DMS153 treated with DMSO at 0.1 percent for 48 hours (cell line): ENCODE results near the gene FNDC10.

ENCODE experiments used
- DNase-seq: peaks from one replicate; lab custom pipeline; 2025; ENCODE audit not compliant: unreplicated experiment; lab: John Stamatoyannopoulos, UW

Gene FNDC10

DNA sequence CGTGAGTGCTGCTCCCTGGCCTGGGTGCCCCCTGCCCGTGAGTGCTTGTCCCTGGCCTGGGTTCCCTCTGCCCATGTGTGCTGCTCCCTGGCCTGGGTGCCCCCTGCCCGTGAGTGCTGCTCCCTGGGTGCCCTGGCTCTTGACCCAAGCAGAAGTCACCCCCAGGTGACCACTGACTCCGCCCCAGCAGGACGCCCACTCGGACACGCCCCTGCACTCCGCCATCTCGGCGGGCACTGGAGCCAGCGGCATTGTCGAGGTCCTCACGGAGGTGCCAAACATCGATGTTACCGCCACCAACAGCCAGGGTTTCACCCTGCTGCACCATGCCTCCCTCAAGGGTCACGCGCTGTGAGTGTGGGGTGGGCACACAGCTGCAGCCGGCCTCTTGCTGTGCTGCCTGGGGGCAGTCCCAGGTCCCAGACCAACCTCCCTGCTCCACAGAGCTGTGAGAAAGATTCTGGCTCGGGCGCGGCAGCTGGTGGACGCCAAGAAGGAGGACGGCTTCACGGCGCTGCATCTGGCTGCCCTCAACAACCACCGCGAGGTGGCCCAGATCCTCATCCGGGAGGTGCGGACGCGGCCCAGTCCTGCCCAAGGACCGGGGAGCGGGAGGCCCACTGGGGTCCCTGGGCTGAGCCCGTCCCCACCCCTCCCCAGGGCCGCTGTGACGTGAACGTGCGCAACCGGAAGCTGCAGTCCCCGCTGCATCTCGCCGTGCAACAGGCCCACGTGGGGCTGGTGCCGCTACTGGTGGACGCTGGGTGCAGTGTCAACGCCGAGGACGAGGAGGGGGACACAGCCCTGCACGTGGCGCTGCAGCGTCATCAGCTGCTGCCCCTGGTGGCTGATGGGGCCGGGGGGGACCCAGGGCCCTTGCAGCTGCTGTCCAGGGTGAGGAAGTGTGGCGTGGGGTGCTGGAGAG, 28.2 kb upstream of the FNDC10 start:
- DNase-seq: no peak

DNA sequence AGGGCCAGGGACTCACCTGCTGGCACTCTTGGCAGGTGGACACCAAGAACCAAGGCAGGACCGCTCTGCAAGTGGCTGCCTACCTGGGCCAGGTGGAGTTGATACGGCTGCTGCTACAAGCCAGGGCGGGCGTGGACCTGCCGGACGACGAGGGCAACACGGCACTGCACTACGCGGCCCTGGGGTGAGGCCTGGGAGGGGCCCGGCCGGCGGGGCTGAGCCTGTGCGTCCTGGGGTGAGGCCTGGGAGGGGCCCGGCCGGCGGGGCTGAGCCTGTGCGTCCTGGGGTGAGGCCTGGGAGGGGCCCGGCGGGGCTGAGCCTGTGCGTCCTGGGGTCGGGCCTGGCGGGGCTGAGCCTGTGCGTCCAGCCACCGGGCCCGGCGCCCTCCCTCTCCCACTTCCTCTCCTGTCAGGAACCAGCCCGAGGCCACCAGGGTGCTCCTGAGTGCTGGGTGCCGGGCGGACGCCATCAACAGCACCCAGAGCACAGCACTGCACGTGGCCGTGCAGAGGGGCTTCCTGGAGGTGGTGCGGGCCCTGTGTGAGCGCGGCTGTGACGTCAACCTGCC, 27.4 kb upstream of the FNDC10 start:
- no peak for DNase-seq

DNA sequence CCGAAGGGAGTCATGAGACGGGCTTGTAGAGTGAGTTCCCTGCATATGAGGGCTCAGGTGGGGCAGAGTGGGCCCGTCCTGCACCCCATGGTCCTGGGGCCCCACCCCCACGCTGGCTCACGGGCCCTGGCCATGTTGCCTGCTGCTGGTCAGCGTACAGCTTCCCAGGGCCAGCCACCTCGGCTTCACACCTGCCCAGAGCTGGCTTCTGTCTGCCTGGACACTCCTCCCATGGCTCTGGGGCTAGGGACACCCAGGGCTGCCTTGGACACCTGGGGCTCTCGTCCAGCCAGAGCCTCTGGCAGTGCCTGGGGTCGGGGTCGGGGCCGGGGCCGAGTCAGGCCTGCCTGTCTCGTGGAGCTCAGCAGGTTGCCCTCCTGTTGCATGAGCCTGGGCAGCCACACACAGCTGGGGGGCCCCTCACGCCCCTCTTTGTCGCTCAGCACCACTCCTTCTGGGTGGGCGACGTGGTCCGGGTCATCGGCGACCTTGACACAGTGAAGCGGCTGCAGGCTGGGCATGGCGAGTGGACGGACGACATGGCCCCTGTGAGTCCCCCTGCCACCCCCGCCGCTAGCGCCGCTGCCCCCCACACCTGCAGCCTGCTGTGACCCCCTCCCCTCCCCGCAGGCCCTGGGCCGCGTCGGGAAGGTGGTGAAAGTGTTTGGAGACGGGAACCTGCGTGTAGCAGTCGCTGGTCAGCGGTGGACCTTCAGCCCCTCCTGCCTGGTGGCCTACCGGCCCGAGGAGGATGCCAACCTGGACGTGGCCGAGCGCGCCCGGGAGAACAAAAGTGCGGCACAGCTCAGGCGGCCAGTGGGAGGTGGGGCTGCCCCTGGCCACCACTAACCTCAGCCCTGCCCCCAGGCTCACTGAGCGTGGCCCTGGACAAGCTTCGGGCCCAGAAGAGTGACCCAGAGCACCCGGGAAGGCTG, 26.5 kb upstream of the FNDC10 start:
- no peak for DNase-seq

DNA sequence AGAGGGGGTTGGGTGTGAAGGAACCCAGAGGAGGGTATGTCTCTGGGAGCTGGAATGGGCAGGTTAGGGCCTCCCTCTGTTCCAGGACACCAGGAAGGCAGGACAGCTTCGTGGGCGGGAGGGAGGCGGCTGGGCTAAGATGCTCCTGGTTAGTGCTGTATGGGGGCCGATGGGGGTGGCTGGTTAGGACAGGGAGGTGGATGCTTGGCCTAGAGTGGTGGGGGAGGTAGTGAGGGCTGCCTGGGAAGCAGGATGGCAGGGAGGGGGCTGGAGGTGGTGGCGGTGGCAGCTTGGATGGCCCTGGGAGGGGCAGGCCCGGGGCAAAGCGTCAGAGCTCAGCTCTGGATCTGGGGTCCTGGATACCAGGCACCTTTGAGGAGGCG, 25.9 kb upstream of the FNDC10 start:
- no peak for DNase-seq

DNA sequence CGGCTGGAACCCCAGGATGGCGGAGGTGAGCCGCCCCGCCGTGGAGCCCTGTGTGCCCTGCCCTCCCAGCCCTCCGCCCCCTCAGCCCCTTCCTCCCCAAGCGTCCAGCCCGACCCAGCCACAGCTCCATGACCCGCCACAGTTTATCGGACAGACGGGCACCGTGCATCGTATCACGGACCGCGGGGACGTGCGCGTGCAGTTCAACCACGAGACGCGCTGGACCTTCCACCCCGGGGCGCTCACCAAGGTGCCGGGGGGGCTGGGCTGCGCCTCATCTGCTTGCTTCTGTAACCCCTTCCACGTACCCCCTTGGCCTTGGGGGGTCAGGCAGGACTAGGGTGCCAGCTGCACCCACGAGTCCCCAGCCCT, 25.5 kb upstream of the FNDC10 start:
- DNase-seq: no peak

DNA sequence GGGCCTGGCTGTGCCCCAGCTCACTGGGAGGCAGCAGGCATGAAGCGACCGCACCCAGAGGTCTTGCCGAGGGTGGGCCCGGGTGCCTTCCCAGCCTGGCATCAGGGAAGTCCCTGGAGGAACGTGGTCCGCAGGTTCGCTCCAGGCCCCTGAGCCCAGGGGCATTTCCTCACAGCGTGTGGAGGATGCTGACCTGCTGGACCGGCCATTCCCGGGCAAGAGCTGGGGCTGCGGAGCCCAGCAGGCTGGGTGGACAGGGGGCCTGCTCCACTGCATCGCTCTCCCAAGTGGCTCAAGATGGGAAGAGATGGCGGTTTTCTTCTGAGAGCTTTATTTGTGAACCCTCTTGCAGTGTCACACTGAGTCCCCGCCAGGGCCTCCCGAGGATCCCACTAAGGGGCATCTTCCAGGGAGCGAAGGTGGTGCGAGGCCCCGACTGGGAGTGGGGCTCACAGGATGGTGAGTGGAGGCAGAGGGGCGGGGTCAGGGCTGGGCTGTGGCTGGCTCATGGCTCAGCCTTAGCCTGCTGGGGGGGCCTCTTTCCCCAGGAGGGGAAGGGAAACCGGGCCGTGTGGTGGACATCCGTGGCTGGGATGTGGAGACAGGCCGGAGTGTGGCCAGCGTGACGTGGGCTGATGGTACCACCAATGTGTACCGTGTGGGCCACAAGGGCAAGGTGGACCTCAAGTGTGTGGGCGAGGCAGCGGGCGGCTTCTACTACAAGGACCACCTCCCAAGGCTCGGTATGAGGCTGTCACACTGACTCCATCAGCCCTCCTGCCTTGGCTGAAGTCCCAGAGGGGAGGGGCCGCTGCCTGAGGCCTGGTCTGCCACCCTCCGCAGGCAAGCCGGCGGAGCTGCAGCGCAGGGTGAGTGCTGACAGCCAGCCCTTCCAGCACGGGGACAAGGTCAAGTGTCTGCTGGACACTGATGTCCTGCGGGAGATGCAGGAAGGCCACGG, 24.8 kb upstream of the FNDC10 start:
- DNase-seq: no peak

DNA sequence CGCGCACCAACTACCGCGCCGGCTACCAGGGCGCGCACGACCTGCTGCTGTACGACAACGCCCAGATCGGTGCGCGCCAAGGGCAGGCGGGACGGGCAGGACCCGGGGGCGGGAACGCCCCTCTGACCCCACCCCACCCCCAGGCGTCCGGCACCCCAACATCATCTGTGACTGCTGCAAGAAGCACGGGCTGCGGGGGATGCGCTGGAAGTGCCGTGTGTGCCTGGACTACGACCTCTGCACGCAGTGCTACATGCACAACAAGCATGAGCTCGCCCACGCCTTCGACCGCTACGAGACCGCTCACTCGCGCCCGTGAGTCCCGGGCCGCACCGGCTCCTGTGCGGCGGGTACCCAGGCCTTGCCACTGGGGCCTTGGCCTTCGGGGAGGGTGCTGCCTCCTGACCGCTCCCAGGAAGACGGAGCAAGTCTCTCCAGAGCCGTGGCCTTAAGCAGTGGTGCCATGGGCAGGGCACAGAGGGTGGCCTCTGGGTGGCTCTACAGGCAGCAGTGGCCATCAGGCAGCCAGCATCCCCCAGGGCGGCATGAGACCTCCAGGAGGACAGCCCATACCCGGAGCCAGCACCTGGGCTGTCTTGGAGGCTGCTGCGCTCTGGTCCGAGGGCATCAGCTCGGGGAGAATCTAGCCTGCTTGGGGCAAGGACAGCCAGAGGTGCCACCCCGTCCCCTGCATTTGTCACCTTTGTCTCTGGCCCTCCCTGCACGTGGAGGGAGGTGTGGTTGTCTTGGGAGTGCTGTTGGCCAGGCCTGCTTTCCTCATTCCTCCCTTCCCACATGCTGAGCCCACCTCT, 23.9 kb upstream of the FNDC10 start:
- no peak for DNase-seq

DNA sequence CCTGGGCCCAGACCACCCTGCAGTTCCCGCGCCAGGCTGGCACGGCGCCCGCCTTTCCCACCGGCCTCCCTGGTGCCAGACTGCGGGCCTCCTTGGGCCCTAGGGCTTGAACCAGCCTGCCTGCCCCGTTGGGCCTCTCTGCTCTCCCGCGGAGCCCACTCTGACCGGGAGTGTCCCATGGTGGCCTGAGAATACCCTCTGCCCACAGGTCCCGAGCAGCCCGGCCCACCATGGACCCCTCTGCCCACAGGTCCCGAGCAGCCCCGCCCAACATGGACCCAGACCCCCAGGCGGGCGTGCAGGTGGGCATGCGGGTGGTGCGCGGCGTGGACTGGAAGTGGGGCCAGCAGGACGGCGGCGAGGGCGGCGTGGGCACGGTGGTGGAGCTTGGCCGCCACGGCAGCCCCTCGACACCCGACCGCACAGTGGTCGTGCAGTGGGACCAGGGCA, 23.3 kb upstream of the FNDC10 start:
- DNase-seq: no peak

DNA sequence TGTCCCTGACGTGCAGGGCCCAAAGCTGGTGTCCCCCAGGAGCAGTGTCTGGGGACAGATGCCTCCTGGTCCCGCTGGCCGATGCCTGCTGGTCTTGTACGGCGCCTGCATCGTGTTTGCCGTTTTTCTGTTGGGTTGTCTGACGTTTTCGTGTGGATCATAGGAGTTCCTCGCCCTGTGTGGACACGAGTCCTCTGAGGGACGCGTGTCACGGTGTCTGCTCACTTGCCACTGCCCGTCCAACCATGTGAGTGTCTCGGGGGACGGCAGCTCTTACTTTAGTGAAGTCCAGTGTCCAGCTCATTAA, 22.8 kb upstream of the FNDC10 start:
- DNase-seq: no peak

DNA sequence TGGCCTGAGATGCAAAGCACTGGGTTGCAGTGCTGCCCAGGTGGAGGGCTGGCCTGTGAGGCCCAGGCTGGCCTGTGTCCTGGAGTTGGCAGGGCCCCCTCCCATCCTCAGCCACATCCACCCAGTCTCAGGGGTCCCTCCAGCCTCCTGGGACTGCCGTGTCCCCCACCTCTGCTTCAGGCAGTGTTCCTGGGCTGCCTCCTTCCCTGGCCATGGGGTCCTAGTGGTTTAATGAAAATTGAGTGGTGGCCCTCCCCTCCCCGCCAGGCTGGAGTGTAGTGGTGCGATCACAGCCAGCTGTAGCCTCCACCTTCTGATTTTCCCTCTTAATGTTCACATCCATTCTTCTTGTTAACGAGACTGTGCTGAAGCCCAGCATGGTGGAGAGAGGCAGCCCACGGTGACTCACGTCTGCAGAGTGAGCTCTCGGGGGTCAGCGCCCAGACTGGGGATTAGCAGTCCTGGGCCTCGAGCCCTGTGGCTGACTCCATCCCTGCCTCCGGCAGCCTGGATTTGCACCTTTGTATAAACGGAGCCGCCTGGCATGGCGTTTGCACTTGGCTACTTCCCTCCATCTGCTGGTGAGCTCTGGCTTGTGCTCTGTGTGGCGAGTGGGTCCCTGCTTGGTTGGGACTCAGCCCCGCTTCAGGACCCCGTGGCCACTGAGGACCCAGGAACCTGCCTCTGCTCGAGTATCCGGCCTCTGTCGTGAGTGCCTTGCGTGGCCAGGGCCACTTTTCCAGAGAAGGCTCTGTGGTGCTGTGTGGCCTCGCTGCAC, 22.3 kb upstream of the FNDC10 start:
- no peak for DNase-seq

DNA sequence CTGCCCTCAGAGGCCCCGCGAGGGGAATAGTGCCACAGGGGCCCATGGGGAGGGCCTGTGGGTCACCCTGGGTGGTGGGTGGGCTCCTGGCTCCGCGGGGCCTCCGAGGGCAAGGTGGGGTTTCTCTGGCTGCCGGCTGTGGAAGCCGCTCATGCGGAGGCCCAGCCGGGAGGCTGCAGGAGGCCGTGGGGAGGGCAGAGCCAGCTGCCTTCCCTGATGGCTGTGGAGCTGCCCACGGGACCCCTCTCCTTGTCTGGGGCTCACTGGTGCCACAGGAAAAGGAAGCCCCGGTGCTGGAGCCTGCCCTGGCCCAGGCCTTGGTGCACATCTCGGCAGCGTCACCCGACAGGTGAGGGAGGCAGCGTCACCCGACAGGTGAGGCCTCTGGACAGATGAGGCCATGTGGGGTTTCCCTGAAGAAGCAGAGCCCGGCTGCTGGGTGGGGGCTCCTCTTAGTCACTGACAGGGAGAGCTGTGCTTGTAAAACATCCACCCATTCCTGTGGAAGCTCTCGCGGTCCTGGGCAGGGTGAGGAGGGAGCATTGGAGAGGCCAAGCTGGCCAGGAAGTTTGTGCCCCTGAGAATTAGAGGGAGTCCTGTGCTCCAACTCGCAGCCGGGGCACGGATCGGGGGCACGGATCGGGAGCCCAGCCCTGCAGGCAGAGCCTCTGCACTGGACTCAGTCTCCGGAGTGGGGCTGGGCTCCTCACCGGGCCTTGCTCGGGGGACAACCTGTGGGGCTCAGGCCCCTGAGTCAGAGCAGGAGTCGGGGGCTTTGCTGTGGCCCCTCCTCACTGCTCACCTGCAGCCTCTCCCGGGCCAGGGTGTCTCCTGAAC, 21.5 kb upstream of the FNDC10 start:
- DNase-seq: no peak

DNA sequence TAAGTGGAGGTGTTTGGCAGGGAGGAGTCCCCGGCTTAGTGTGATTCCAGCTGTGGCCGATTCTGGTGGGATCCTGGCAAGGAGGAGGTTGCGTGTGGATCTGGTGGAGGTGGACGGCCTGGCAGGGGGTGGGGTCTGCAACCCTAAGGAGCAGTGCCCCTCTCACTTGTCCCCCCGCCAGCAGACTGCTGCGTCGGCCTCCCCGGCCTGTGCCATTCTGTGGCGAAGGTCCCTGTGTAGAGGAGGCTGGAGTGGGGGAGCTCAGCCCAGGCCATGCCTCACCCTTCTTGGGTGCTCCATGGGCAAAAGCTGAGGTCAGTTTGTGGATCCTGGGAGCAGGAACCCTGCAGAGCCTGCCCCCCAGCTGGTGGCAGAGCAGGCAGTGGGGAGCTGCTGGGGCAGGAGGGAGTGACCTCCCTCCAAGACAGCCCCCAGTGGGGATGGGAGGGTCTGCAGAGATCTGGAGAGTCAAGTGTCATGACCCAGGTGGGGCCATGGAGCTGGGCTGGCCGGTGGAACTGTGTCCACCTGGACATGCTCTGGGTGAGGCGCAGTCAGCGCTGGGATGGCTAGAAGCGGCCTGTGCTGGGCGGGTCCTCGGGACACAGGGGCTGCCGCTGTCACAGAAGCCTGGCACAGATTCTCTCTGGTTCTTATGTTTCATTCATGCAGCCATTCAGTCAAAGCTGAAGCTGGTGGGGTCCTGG, 20.7 kb upstream of the FNDC10 start:
- no peak for DNase-seq

DNA sequence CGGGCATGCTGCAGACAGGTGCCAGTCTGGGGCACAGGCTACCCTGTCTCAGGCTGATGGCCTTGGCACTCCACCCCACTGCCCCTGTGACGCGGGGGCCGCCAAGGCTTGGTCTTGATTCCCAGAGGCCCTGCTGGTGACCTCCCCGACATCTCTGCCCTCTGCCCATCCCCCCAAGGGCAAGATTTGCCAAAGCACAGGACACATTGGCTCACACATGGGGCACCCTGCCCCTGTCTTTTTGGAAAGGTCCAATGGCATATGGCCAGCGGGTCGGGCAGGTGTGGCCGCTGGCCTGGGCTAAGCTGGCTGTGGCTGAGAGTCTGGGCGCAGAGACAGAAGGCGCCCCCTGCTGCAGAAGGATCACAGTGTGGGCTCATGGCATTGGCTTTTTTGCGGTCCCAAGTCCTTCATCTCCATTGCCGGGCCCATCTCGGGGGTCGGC, 20.0 kb upstream of the FNDC10 start:
- DNase-seq: no peak

DNA sequence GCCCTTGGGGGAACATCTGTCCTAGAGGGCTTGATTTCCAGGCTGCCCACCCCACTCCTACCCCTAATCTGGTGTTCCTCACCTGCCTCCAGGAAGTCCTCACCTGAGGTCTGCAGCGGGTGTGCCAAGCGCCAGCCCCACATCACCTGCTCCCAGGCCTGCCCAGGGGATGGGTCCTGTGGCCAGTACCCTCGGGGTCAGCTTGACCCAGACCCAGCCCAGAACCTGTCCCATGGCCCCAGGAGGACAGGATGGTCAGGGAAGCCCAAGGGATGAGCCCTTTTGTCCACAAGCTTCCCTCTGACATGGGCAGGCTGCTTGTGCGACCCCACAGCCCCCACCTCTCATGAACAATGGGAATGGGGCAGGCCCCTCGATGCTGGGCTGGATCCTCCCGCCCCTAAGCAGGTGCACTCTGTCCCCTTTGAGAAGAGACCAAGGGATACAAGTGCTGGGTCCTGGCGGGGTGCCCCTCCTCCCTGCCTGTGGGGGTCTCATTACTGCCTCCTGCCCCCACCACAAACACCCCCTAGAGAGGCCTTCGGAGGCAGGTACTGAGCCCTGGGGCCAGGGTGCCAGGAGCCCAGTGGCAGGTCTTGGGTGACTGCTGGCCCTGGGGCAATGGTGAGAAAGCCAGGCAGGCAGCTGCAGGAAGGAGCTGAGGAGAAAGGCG, 18.6 kb upstream of the FNDC10 start:
- no peak for DNase-seq

DNA sequence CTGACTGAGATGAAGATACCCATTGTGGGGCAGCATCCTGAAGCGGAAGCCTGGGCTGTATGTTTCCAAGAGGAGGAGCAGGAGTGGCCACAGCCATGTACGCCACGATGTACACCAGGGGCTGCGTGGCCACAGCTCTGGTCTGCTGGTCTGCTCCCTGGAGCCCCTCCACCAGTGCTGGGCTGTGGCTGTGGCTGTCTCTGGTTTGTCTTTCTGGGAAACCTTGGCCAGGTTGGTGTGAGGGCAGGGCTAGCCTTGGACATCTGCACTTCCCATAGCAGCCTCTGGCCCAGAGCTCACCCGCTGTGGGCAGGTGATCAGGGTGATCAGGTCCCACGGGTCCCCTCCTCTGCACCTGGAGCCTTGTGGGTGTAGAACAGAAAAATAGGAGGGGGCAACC, 18.0 kb upstream of the FNDC10 start:
- no peak for DNase-seq

DNA sequence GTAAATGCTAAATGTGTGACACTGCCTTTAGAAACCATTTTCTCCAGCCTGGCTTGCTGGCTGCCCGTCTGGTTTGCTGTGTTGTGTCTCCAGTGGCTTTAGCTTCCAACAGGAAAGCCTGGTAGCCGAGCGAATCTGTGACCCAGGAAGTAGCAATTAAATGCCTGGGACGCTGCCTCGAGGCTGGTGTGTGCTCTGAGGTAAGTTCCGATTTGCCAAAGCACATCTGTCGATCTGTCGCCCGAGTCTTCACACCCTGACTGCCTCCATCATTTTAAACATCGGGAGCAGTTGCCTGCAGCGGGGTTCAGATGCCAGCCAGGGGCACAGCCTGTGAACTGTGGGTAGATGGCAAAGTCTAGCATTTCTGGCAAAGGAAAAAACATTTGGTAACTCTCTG, 17.6 kb upstream of the FNDC10 start:
- no peak for DNase-seq

DNA sequence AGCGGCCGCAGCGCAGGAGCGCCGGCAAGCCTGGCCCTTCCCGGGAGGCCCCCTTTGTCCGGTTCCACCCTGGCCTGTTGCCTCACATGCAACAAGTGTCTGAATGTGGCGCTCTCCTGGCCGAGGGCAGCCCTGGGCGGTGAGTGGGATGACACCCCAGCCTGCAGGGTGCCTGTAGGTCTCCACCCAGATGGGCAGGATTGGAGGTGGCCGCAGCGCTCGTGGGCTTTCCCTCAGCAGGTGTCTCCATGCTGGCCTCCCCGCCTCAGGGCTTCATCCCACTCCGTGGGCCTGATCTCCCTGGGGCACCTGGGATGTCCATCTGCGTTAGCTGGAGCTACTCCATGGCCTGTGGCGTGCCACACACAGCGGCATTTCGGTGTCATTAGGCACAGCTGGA, 16.9 kb upstream of the FNDC10 start:
- no peak for DNase-seq
